Natural killer cell (primary cell): ENCODE measurements around the gene OLFML2B. TPM values are rescaled to one million over a fixed set of nuclear protein-coding genes. Genes with fewer than 3 reads are reported as not detected.

Source experiments
- ATAC-seq, 3 donors: fragments of 150-1000 bp in 2 of 3; fragments of 200-7000 bp in 1 of 3; cut with Tn5 transposase; 1 replicate in 1 of 3; 2 replicates in 2 of 3; pipeline ENCODE4 v1.10.0; 2021; ENCODE audit warnings: mild to moderate bottlenecking in 2 of 3, moderate library complexity in 2 of 3
- DNase-seq, 2 donors: peaks; one replicate each; pipeline versions ENCODE4 v3.0.0 to v3.0.0-alpha.2; 2013 to 2021; ENCODE audit warnings: mixed read lengths in 1 of 2
- H3K27ac ChIP-seq: one replicate; pipeline ENCODE4 v1.5.1; 2013; ENCODE audit warnings: mild to moderate bottlenecking, low read length
- H3K27me3 ChIP-seq: one replicate; pipeline ENCODE4 v1.6.1; 2013; ENCODE audit warnings: low read length; ENCODE audit not compliant: control insufficient read depth, insufficient read depth
- H3K36me3 ChIP-seq: one replicate; pipeline ENCODE4 v1.6.1; 2013; ENCODE audit warnings: low read length; ENCODE audit not compliant: control insufficient read depth, insufficient read depth
- H3K4me1 ChIP-seq: one replicate; pipeline ENCODE4 v1.6.1; 2013; ENCODE audit warnings: low read length; ENCODE audit not compliant: control insufficient read depth, insufficient read depth
- H3K4me3 ChIP-seq: one replicate; pipeline ENCODE4 v1.5.1; 2013; ENCODE audit warnings: low read length
- H3K9me3 ChIP-seq: one replicate; pipeline ENCODE4 v1.6.1; 2013; ENCODE audit warnings: low read length; ENCODE audit not compliant: control insufficient read depth, insufficient read depth
- H3K27ac Mint-ChIP-seq, 2 donors: one replicate each; pipeline ENCODE4 v1.8.0; 2022; ENCODE audit warnings: mild to moderate bottlenecking in 2 of 2, mixed read lengths in 2 of 2, moderate library complexity in 1 of 2
- H3K27me3 Mint-ChIP-seq, 2 donors: one replicate each; pipeline ENCODE4 v1.8.0; 2022; ENCODE audit warnings: low read depth in 2 of 2, mixed read lengths in 2 of 2
- H3K36me3 Mint-ChIP-seq: one replicate; pipeline ENCODE4 v1.8.0; 2022; ENCODE audit warnings: mixed read lengths
- H3K4me1 Mint-ChIP-seq, 2 donors: one replicate each; pipeline ENCODE4 v1.8.0; 2022; ENCODE audit warnings: mixed read lengths in 2 of 2
- H3K4me3 Mint-ChIP-seq: one replicate; pipeline ENCODE4 v1.8.0; 2022; ENCODE audit warnings: mild to moderate bottlenecking, moderate library complexity, mixed read lengths
- H3K9me3 Mint-ChIP-seq, 2 donors: one replicate each; pipeline ENCODE4 v1.8.0; 2022; ENCODE audit warnings: mixed read lengths in 2 of 2
- CTCF ChIP-seq: fragments of 200-600 bp; IDR thresholded peaks from one replicate; pipeline ENCODE4 v1.8.0; 2022; ENCODE audit warnings: antibody characterized with exemption
- WGBS: methylation state at CpG from one replicate; pipeline ENCODE4 v1.1.7; 2013; ENCODE audit warnings: missing lambda C conversion rate; ENCODE audit not compliant: insufficient coverage; 5-methylcytosine and 5-hydroxymethylcytosine counted together
- intact Hi-C: fragments of 100-400 bp; cut with micrococcal nuclease; formaldehyde crosslinking; loops from one replicate; pipeline ENCODE4 v1.14.2; 2022
- total RNA-seq, 4 donors: library from RNA; stranded (reverse); fragments of 120-200 nt in 1 of 4; gene quantifications; one replicate each; pipeline versions ENCODE4 v1.2.3 to v1.2.4, GENCODE V29; 2013 to 2022

Gene OLFML2B
- total RNA-seq, 3 donors from 2014 or later (not counting 1 experiment from before 2014, with no cell fraction given), result 0.33 TPM; not detected in 2

GRCh38 chr1:161983725-161984124, 39.9 kb downstream of the OLFML2B start:
- WGBS, result 94% methylated on average over 22 of the region's 22 CpGs
- Mint-ChIP-seq H3K27ac (no peak overlapping the region), H3K4me1 (peaks cover 0 to 3% of the 10 kb centered on the region in 2 donors), H3K4me3 (no peak overlapping the region), H3K9me3 (peaks cover 2 to 3% of the 10 kb centered on the region in 2 donors), H3K36me3 (no peaks in the 10 kb centered on the region), H3K27me3 (peaks cover 0 to 7% of the 10 kb centered on the region in 2 donors)
- H3K36me3 ChIP-seq, result no peaks in the 10 kb centered on the region
- no peaks in the 10 kb centered on the region for H3K9me3 ChIP-seq
- ATAC-seq, result no peak
- DNase-seq, result no peak
- H3K4me1 ChIP-seq, result peaks cover under 1% of the 10 kb centered on the region
- intact Hi-C loops, result no loop called here
- no peak overlapping the region for H3K4me3 ChIP-seq
- H3K27me3 ChIP-seq, result no peaks in the 10 kb centered on the region
- TF ChIP-seq CTCF, result no peak
- H3K27ac ChIP-seq, result no peak overlapping the region

GRCh38 chr1:161982917-161983316, 40.8 kb downstream of the OLFML2B start:
- peaks cover 0 to 4% of the 10 kb centered on the region in 2 donors for H3K27me3 Mint-ChIP-seq
- ATAC-seq, result no peak
- peaks cover 2 to 3% of the 10 kb centered on the region in 2 donors for H3K9me3 Mint-ChIP-seq
- Histone ChIP-seq H3K9me3 (no peaks in the 10 kb centered on the region), H3K27ac (no peak overlapping the region), H3K4me1 (no peaks in the 10 kb centered on the region), H3K4me3 (no peak overlapping the region), H3K36me3 (no peaks in the 10 kb centered on the region), H3K27me3 (no peaks in the 10 kb centered on the region)
- H3K36me3 Mint-ChIP-seq, result no peaks in the 10 kb centered on the region
- WGBS, result 85% methylated on average over 8 of the region's 9 CpGs
- no peak for DNase-seq
- H3K4me1 Mint-ChIP-seq, result no peaks in the 10 kb centered on the region
- no peak overlapping the region for H3K27ac Mint-ChIP-seq
- intact Hi-C loops, result no loop called here
- no peak for TF ChIP-seq CTCF
- H3K4me3 Mint-ChIP-seq, result no peak overlapping the region

GRCh38 chr1:161982507-161982895, 41.2 kb downstream of the OLFML2B start:
- H3K9me3 ChIP-seq, result no peaks in the 10 kb centered on the region
- H3K4me1 ChIP-seq, result no peaks in the 10 kb centered on the region
- H3K36me3 Mint-ChIP-seq, result no peaks in the 10 kb centered on the region
- H3K4me3 Mint-ChIP-seq, result no peak overlapping the region
- no peaks in the 10 kb centered on the region for H3K36me3 ChIP-seq
- no peak overlapping the region for H3K27ac ChIP-seq
- H3K27ac Mint-ChIP-seq, result no peak overlapping the region
- H3K9me3 Mint-ChIP-seq, result peaks cover 2 to 3% of the 10 kb centered on the region in 2 donors
- no peaks in the 10 kb centered on the region for H3K27me3 ChIP-seq
- peaks cover 0 to 4% of the 10 kb centered on the region in 2 donors for H3K27me3 Mint-ChIP-seq
- ATAC-seq (no peak), DNase-seq (no peak)
- TF ChIP-seq CTCF, result no peak
- no peak overlapping the region for H3K4me3 ChIP-seq
- WGBS, result 61% methylated on average over 4 of the region's 5 CpGs
- no peaks in the 10 kb centered on the region for H3K4me1 Mint-ChIP-seq
- intact Hi-C loops, result no loop called here

- H3K4me1 Mint-ChIP-seq, result no peaks in the 10 kb centered on the region
- no peaks in the 10 kb centered on the region for H3K27me3 Mint-ChIP-seq
- no peak for DNase-seq
- Histone ChIP-seq H3K4me1 (no peaks in the 10 kb centered on the region), H3K27ac (no peak overlapping the region), H3K27me3 (no peaks in the 10 kb centered on the region), H3K4me3 (no peak overlapping the region), H3K36me3 (no peaks in the 10 kb centered on the region), H3K9me3 (no peaks in the 10 kb centered on the region)
- H3K36me3 Mint-ChIP-seq, result no peaks in the 10 kb centered on the region
- TF ChIP-seq CTCF, result no peak
- ATAC-seq, result no peak
- WGBS, result 83% methylated on average over 11 of the region's 11 CpGs
- no peaks in the 10 kb centered on the region for H3K9me3 Mint-ChIP-seq
- H3K27ac Mint-ChIP-seq, result no peak overlapping the region
- intact Hi-C loops, result no loop called here
- no peak overlapping the region for H3K4me3 Mint-ChIP-seq
Measured at GRCh38 chr1:161981735-161982506, 41.7 kb downstream of the OLFML2B start.
